HG03045 (cell line): ENCODE results near the gene IFNA6.

Source experiments
- ATAC-seq: cut with Tn5 transposase; IDR thresholded peaks from one replicate; pipeline ENCODE4 v1.9.1; 2021; ENCODE audit warnings: mild to moderate bottlenecking, moderate library complexity; ENCODE audit not compliant: unreplicated experiment

IFNA6 gene

GRCh38 chr9:21331676-21332402, 18.8 kb downstream of the IFNA6 start:
- no peak for ATAC-seq

GRCh38 chr9:21326526-21327139, 24.1 kb downstream of the IFNA6 start:
- no peak for ATAC-seq

GRCh38 chr9:21324047-21324446, 26.6 kb downstream of the IFNA6 start:
- no peak for ATAC-seq

GRCh38 chr9:21322911-21323461, 27.7 kb downstream of the IFNA6 start:
- ATAC-seq = no peak

GRCh38 chr9:21320465-21320864, 30.2 kb downstream of the IFNA6 start:
- ATAC-seq = no peak

GRCh38 chr9:21317956-21318923, 32.4 kb downstream of the IFNA6 start:
- peak; percentile 66 for ATAC-seq

- no peak for ATAC-seq
Observed at GRCh38 chr9:21316860-21317259, 33.8 kb downstream of the IFNA6 start.

- no peak for ATAC-seq
Observed at GRCh38 chr9:21316032-21316842, 34.5 kb downstream of the IFNA6 start.

GRCh38 chr9:21314152-21314551, 36.5 kb downstream of the IFNA6 start:
- no peak for ATAC-seq

- ATAC-seq = no peak
Observed at GRCh38 chr9:21311889-21312288, 38.8 kb downstream of the IFNA6 start.

- ATAC-seq = no peak
Observed at GRCh38 chr9:21305213-21305612, 45.5 kb downstream of the IFNA6 start, which contains the start of gene IFNA5. IFNA5 (minus strand) TSS chr9:21305313; CDS start chr9:21305256, 57 bp downstream.
